Esophagus muscularis mucosa (tissue), 3 donors: Measurements from ENCODE around the gene CALHM5.

Source experiments
- POLR2A ChIP-seq: fragments of 450-650 bp; IDR thresholded peaks from one replicate; pipeline ENCODE4 v1.6.1; 2017; ENCODE audit warnings: antibody characterized with exemption, moderate library complexity, mild to moderate bottlenecking, low read depth
- TF ChIP-seq, protein P1 (sequence below), 3 experiments: fragments of 200-600 bp in 2 of 3; fragments of 450-650 bp in 1 of 3; sonication (generic) in 2 of 3; IDR thresholded peaks; one replicate each; pipeline ENCODE4 v1.5.1; 2017 to 2019; ENCODE audit warnings: antibody characterized with exemption in 3 of 3, mild to moderate bottlenecking in 2 of 3, moderate library complexity in 1 of 3

GRCh38 chr6:116571683-116572000 is 60.2 kb downstream of the CALHM5 start:
- no peak for TF ChIP-seq POLR2A
- TF ChIP-seq, protein P1, sequence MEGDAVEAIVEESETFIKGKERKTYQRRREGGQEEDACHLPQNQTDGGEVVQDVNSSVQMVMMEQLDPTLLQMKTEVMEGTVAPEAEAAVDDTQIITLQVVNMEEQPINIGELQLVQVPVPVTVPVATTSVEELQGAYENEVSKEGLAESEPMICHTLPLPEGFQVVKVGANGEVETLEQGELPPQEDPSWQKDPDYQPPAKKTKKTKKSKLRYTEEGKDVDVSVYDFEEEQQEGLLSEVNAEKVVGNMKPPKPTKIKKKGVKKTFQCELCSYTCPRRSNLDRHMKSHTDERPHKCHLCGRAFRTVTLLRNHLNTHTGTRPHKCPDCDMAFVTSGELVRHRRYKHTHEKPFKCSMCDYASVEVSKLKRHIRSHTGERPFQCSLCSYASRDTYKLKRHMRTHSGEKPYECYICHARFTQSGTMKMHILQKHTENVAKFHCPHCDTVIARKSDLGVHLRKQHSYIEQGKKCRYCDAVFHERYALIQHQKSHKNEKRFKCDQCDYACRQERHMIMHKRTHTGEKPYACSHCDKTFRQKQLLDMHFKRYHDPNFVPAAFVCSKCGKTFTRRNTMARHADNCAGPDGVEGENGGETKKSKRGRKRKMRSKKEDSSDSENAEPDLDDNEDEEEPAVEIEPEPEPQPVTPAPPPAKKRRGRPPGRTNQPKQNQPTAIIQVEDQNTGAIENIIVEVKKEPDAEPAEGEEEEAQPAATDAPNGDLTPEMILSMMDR (IDR thresholded peaks at IDR 0.05) = peak in 1 of 3 experiments; percentile 3
